D721Med (cell line): ENCODE data around the gene TDRD1.

Experiments used
- DNase-seq: peaks from one replicate; pipeline ENCODE4 v3.0.0; 2011; ENCODE audit warnings: low spot score; ENCODE audit not compliant: insufficient read length
- FAIRE-seq: peaks from 2 replicates; lab custom pipeline; 2011; peaks lifted over from hg19 to GRCh38; lab: Jason Lieb, UNC
- CTCF ChIP-seq: IDR thresholded peaks from 2 replicates; pipeline ENCODE4 v1.5.1; 2012; ENCODE audit warnings: mild to moderate bottlenecking, control low read depth; ENCODE audit not compliant: insufficient read depth; ENCODE audit errors: missing control alignments

The TDRD1 gene

GRCh38 chr10:114207349-114207748 is 28.2 kb downstream of the TDRD1 start:
- no peak for TF ChIP-seq CTCF
- FAIRE-seq = no peak

DNA sequence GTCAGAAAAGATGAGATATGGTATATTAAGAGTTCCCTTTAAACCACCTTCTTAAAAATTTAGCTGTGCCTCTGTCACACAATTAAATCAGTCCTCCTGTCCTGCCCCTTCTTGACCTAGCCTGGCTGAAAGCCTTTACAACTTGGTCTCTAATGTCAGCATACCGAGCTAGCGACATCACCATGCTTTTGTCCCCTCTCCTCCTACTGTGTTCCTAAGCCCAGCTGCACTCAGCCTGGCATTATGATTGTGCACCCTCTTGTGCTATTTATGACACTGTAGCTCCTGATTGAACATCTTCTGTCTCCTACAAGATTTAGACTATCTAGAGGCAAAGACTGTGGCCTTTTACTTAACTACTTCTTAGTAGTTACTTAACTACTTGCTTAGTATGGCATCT is 29.2 kb downstream of the TDRD1 start:
- TF ChIP-seq CTCF = no peak
- FAIRE-seq (no peak), DNase-seq (no peak)

More at GRCh38 chr10:114207349-114207748, 28.2 kb downstream of the TDRD1 start:
- no peak for DNase-seq

- no peak for FAIRE-seq
Measured at GRCh38 chr10:114212153-114212552, 33.0 kb downstream of the TDRD1 start.

DNA sequence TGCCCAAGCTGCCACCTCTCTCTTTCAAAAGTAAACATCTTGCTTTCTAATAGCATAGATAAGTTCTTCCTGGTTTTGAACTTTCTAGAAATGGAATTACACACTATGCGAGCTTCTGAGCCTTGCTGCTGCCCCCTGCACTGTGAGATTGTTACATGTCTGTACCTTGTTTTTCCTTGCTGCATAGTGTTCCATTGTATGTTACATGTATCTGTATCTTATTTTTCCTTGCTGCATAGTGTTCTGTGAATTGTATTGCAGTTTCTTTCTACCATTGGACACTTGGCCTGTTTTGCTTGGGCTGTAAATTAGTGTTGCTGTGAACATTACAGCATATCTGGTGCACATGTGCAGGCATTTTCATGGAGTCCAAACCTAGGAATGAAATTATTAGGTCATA is 35.9 kb downstream of the TDRD1 start:
- TF ChIP-seq CTCF = no peak
- FAIRE-seq = no peak
- DNase-seq = no peak

More at GRCh38 chr10:114212153-114212552, 33.0 kb downstream of the TDRD1 start:
- TF ChIP-seq CTCF = no peak
- DNase-seq = no peak

DNA sequence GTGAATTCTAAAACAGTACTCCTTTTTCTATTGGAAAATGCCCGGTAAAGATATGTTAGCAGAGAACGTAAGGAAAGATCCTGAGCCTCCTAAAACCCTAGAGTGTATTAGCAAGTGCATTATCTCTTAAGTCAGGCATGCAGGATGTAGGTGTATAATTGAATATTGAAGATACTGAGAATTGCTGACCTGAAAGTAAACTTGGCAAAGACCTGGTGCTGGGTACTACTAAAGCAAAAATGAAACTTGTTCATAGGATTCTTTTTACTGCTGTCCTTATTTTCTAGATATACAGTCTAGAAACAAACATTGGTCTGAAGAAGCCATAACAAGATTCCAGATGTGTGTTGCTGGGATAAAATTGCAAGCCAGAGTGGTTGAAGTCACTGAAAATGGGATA is 41.1 kb downstream of the TDRD1 start:
- FAIRE-seq = no peak
- no peak for DNase-seq
- no peak for TF ChIP-seq CTCF

DNA sequence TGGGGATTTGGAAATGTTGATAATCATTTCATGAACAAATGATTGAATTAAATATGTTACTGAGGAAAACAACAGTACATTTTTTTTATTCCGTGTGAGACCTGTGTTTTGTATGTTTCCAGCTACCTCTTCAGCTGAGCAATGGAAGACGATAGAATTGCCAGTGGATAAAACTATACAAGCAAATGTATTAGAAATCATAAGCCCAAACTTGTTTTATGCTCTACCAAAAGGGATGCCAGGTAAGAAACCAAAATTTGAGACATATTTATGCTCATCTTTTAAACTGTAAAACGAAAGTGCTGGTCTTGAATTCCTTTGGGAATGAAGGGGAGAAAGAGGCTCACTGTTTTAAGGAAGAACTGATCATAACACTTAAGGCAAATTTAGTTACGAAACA is 42.1 kb downstream of the TDRD1 start:
- FAIRE-seq (no peak), DNase-seq (no peak)
- TF ChIP-seq CTCF = no peak

DNA sequence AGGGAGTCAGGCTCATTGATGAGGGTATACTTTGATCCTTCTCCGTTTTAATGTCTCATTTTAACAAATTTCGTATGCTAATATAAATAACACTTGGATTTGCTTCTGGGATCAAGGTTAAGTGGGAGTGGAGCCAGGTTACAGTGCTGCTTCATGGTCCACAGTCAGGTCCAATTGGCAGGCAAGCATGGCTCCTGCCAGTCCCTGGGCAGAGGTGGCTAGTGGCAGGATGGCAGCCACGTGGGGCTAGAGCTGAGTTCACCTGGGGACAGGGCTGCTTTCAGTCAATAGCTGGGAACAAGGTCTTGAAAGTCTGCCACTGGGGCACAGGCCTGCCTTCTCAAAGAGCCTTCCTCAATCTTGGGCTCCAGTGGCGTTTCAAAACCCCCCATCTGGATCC is 43.9 kb downstream of the TDRD1 start:
- FAIRE-seq (no peak), DNase-seq (no peak)
- no peak for TF ChIP-seq CTCF
